Left forelimb (tissue), 1 donor: Measurements from ENCODE around the gene SLC4A9.
A peak's percentile ranks its signal among the peaks of the same experiment; 100 is the strongest.

Experiments used
- DNase-seq: peaks from one replicate; pipeline ENCODE4 v3.0.0-alpha.2; 2018; ENCODE audit warnings: low spot score

Gene SLC4A9

GRCh38 chr5:140360101-140360500 is at the start of gene SLC4A9:
TSS of gene SLC4A9 (plus strand) at chr5:140360194. CDS start at chr5:140360237, 43 bp downstream.
- DNase-seq = no peak

- DNase-seq = no peak
Observed at GRCh38 chr5:140310434-140310833, 49.6 kb upstream of the SLC4A9 start.

GRCh38 chr5:140311011-140311467 is 49.0 kb upstream of the SLC4A9 start:
- DNase-seq = no peak

- DNase-seq = no peak
Observed at GRCh38 chr5:140312067-140312790, 47.8 kb upstream of the SLC4A9 start.

- no peak for DNase-seq
Observed at GRCh38 chr5:140312791-140313189, 47.2 kb upstream of the SLC4A9 start.

- no peak for DNase-seq
Observed at GRCh38 chr5:140317859-140318258, 42.1 kb upstream of the SLC4A9 start.

- DNase-seq = no peak
Observed at GRCh38 chr5:140318792-140319191, 41.2 kb upstream of the SLC4A9 start.

- DNase-seq = no peak
Observed at GRCh38 chr5:140319833-140320232, 40.2 kb upstream of the SLC4A9 start.

- DNase-seq = no peak
Observed at GRCh38 chr5:140321796-140322195, 38.2 kb upstream of the SLC4A9 start.

- peak; percentile 71 for DNase-seq
Observed at GRCh38 chr5:140322751-140323731, 37.0 kb upstream of the SLC4A9 start.

GRCh38 chr5:140324041-140324600 is 35.9 kb upstream of the SLC4A9 start:
- DNase-seq = no peak

GRCh38 chr5:140324617-140325241 is 35.3 kb upstream of the SLC4A9 start:
- DNase-seq = no peak

- no peak for DNase-seq
Observed at GRCh38 chr5:140325486-140325885, 34.5 kb upstream of the SLC4A9 start.

- no peak for DNase-seq
Observed at GRCh38 chr5:140327589-140327988, 32.4 kb upstream of the SLC4A9 start.

GRCh38 chr5:140328036-140328764 is 31.8 kb upstream of the SLC4A9 start:
- no peak for DNase-seq

GRCh38 chr5:140329739-140330481 is 30.1 kb upstream of the SLC4A9 start:
- DNase-seq = no peak

GRCh38 chr5:140331638-140332037 is 28.4 kb upstream of the SLC4A9 start:
- DNase-seq = no peak

- no peak for DNase-seq
Observed at GRCh38 chr5:140336388-140336787, 23.6 kb upstream of the SLC4A9 start.

- DNase-seq = no peak
Observed at GRCh38 chr5:140337880-140338279, 22.1 kb upstream of the SLC4A9 start.

GRCh38 chr5:140338336-140338735 is 21.7 kb upstream of the SLC4A9 start:
- no peak for DNase-seq

- DNase-seq = no peak
Observed at GRCh38 chr5:140338908-140339307, 21.1 kb upstream of the SLC4A9 start.
